Fibroblast of villous mesenchyme (primary cell): ENCODE measurements around the gene TRIM5. TPM values are rescaled to one million over a fixed set of nuclear protein-coding genes. Genes with fewer than 3 reads are reported as not detected.
A peak's percentile ranks its signal among the peaks of the same experiment; 100 is the strongest.

Experiments
- DNase-seq: peaks from one replicate; pipeline ENCODE4 v3.0.0-alpha.2; 2010; ENCODE audit warnings: low read depth
- H3K4me3 ChIP-seq: 2 replicates; pipeline ENCODE4 v1.5.1; 2011; ENCODE audit warnings: low read depth, mild to moderate bottlenecking, low read length
- total RNA-seq: library from RNA; depleted of rRNA; stranded (reverse); fragments of >200 nt; gene quantifications from 2 replicates; pipeline ENCODE4 v1.2.3, GENCODE V29; 2012
- TF ChIP-seq, protein P1 (sequence below): IDR thresholded peaks from 2 replicates; pipeline ENCODE4 v1.5.1; 2012; ENCODE audit warnings: low read depth, mild to moderate bottlenecking, low read length; ENCODE audit not compliant: insufficient read depth

The TRIM5 gene
- total RNA-seq, 1 donor: 65.2 TPM

DNA sequence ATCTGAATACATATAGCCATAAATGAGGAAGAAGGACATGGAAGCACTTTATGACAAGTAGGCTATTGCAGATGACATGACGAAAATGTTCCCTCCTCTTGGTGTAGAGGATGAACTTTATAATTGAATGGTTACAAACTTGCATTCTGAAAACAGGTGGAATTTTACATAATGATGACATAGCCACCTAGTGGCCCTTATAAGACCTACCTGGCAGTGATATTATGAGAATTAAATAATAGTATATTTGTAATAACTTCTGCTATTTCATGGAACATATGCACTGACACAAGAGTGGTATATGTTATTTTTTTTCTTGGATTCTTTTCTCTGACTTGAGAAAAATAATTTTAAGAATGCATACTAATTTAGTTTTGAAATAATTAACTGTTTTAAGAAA lies 27.6 kb upstream of the TRIM5 start:
- DNase-seq: no peak
- no peak overlapping the region for H3K4me3 ChIP-seq
- TF ChIP-seq, protein P1, sequence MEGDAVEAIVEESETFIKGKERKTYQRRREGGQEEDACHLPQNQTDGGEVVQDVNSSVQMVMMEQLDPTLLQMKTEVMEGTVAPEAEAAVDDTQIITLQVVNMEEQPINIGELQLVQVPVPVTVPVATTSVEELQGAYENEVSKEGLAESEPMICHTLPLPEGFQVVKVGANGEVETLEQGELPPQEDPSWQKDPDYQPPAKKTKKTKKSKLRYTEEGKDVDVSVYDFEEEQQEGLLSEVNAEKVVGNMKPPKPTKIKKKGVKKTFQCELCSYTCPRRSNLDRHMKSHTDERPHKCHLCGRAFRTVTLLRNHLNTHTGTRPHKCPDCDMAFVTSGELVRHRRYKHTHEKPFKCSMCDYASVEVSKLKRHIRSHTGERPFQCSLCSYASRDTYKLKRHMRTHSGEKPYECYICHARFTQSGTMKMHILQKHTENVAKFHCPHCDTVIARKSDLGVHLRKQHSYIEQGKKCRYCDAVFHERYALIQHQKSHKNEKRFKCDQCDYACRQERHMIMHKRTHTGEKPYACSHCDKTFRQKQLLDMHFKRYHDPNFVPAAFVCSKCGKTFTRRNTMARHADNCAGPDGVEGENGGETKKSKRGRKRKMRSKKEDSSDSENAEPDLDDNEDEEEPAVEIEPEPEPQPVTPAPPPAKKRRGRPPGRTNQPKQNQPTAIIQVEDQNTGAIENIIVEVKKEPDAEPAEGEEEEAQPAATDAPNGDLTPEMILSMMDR: peak; percentile 41

DNA sequence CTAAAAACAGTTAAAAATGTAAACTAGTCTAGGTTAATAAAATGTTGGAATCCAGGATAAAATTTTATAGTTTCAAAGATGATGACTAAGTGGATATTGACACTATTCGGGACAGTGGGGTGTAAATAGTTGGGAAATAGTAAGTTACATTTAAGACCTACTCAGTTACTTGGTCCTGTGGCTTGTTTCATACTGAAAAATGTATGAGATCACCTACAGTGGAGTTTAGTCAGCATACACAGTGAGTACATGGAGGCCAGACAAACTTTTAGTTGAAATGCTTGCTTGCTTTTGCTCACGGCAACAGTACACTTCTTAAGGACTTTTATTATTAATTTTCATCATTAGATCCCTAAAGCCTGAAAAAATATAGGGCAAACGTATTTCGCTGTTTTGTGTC lies 20.8 kb upstream of the TRIM5 start:
- no peak for DNase-seq
- no peak overlapping the region for H3K4me3 ChIP-seq
- TF ChIP-seq, protein P1: no peak

DNA sequence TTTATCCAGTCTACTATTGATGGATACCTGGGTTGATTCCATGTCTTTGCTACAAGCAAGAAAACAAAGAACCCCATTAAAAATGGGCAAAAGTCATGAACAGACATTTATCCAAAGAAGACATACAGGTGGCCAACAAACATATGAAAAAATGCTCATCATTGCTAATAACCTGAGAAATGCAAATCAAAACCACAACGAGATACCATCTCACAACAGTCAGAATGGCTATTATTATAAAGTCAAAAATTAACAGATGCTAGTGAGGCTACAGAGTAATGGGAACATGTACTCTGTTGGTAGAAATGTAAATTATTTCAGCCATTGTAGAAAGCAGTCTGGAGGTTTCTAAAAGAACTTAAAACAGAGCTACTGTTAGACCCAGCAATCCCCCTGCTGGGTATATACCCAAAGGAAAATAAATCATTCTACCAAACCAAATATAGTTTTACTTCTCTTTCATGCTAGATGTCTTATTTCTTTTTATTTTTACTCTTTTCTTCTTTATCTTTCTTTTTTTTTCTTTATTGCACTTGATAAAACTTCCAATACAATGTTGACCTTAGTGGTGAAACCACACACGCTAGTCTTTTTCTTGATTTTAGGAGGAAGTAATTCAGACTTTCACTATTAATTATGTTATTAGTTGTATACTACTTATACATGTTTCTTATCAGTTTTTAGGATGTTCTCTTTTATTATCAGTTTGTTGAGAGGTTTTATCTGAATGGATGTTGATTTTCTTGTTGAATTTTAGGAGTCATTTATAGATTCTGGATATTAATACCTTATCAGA lies 19.1 kb upstream of the TRIM5 start:
- no peak overlapping the region for H3K4me3 ChIP-seq
- DNase-seq: no peak
- TF ChIP-seq, protein P1: no peak

DNA sequence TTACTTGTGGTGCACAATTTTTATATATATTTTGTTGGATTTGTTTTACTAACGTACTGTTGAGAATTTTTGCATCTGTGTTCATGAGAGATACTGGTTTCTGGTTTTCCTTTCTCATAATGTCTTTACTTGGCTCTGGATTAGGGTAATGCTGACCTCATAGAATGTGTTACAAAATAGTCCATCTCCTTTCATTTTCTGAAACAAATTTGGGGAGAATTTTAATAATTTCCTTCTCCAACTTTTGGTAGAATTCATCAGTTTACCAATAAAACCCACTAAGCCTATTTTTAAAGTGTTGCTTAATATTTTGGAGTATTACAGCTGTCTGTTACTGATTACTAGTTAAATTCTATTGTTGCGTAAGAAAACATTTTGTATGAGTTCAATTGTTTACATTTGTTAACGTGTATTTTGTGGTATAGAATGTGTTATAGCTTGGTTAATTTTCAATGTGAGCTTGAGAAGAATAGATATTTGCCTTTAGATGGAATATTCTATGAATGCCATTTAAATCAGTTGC lies 16.2 kb upstream of the TRIM5 start:
- H3K4me3 ChIP-seq: no peak overlapping the region
- TF ChIP-seq, protein P1: no peak
- no peak for DNase-seq

DNA sequence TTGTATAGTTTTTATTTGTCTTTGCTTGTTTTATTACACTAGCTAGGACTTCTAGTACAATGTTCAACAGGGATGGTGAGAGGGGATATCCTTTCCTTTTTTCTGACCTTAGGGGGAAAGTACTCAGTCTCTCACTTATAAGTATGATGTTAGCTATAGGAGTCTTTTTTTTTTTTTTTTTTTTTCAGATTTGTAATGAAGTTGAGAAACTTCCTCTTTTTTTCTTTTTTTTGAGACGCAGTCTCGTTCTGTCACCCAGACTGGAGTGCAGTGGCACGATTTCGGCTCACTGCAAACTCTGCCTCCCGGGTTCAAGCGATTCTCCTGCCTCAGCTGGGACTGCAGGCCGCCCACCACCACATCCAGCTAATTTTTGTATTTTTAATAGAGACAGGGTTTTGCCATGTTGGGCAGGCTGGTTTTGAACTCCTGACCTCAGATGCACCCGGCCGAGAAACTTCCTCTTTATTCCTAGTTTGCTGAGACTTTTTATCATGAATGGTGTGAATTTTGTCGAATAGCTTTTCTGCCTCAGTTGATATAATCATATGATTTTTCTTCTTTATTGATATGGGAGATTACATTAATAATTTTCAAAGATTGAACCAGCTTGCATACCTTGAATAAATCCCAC lies 15.7 kb upstream of the TRIM5 start:
- no peak for DNase-seq
- TF ChIP-seq, protein P1: no peak
- H3K4me3 ChIP-seq: no peak overlapping the region

DNA sequence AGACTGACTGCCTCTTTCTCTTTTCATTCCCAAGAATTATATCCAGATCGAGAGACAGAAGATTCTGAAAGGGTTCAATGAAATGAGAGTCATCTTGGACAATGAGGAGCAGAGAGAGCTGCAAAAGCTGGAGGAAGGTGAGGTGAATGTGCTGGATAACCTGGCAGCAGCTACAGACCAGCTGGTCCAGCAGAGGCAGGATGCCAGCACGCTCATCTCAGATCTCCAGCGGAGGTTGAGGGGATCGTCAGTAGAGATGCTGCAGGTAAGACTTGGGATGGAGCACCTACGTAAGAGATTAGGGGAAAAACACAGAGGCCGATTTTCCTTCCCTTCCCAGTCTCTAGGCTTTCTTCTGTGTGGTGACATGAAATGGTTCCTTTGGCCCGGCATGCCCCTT lies 13.4 kb upstream of the TRIM5 start:
- DNase-seq: no peak
- H3K4me3 ChIP-seq: no peak overlapping the region
- TF ChIP-seq, protein P1: no peak

DNA sequence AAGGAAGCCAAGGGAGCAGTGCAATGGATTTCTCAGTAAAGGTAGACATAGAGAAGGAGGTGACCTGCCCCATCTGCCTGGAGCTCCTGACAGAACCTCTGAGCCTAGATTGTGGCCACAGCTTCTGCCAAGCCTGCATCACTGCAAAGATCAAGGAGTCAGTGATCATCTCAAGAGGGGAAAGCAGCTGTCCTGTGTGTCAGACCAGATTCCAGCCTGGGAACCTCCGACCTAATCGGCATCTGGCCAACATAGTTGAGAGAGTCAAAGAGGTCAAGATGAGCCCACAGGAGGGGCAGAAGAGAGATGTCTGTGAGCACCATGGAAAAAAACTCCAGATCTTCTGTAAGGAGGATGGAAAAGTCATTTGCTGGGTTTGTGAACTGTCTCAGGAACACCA lies 11.3 kb upstream of the TRIM5 start:
- TF ChIP-seq, protein P1: no peak
- no peak overlapping the region for H3K4me3 ChIP-seq
- peak; percentile 73 for DNase-seq
